ENCODE measurements around the gene PRAMEF12.
"Not testable (repeated sequence)": the region's sequence is repeated elsewhere in the genome, so short reads cannot be mapped to it uniquely, and the experiment has no call there.

PRAMEF12 gene

DNA sequence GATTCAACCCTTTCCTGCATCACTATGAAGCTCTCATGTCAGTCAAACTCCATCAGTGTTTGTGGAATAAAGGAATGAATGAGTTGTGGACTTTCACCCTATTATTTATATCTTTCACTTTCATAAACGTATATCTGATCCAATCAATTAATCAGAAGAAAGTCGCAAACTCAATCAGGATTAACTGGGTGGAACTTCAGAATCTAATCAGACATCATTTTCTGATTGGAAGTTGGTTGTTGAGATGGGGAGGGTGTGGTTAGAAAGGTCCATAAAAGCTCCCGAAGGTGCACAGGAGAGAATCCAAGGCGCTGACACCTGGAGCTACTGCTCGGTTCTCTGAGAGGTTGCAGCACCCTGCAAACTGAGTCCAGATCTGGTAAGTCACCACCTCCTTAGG, at the start of gene PRAMEF12:
Gene PRAMEF12, plus strand, starts transcription at position 301 of the 400 bp plus-strand sequence. CDS start 1,130 bp downstream, outside the sequence.
- no peak for DNase-seq

DNA sequence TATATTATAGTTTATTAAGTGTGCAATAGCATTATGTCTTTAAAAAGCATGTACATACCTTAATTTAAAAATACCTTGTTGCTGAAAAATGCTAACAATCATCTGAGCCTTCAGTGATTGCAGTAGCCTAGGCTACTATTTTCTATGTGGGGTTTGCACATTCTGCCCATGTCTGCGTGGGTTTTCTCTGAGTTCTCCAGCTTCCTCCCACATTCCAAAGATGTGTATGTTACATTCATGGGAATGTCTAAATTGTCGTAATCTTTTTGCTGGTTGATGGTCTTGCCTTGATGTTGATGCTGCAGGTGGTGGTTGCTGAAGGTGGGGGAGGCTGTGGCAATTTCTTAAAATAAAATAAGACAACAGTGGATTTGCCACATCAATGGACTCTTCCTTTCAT, 45.1 kb upstream of the PRAMEF12 start:
- DNase-seq: no peak

DNA sequence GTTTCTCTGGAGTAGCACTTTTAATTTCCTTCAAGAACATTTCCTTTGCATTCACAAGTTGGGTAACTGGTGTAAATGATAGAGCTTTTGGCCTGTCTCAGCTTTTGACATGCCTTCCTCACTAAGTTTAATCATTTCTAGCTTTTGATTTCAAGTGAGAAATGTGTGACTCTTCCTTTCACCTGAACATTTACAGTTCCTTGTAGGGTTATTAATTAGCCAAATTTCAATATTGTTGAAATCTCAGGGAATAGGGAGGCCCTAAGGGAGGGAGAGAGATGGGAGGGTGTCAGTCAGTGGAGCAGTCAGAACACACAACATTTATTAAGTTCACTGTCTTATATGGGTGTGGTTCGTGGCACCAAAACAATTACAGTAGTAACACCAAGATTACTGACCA, 43.4 kb upstream of the PRAMEF12 start:
- DNase-seq: no peak

DNA sequence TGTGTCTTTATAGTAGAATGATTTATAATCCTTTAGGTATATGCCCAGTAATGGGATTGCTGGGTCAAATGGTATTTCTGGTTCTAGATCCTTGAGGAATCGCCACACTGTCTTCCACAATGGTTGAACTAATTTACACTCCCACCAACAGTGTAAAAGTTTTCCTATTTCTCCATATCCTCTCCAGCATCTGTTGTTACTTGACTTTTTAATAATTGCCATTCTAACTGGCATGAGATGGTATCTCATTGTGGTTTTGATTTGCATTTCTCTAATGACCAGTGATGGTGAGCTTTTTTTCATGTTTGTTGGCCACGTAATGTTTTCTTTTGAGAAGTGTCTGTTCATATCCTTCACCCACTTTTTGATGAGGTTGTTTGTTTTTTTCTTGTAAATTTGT, 42.5 kb upstream of the PRAMEF12 start:
- DNase-seq: not testable (repeated sequence)

DNA sequence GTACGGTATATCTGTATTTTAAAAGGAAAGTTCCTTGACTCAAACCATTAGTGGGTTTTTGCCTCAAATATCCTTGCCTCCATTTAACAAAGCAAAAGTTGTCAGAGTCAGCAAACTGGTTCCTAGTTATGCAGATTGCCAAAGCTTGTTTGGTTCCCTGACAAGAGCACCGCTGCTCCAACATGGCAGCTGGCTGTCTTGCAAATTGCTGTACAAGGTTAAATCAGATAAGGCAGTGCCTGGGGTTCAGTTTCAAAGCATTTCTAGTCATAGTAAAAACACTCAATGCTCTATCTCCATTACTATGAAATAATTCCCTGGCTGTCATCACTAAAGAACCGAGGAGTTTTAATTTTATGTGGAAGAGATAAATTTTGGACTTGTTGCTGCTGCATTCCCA, 38.9 kb upstream of the PRAMEF12 start:
- DNase-seq: no peak

DNA sequence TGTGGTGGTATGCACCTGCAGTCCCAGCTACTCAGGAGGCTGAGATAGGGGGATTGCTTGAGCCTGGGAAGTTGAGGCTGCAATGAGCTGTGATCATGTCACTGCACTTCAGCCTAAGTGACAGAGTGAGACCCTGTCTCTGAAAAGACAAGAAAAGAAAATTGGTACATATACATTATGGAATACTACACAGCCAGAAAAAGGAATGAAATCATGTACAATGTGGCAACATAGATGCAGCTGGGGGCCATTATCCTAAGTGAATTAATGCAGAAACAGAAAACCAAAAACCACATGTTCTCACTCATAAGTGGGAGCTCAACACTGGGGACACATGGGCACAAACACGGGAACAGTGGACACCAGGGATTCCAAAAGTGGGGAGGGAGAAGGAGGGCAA, 34.6 kb upstream of the PRAMEF12 start:
- DNase-seq: no peak

DNA sequence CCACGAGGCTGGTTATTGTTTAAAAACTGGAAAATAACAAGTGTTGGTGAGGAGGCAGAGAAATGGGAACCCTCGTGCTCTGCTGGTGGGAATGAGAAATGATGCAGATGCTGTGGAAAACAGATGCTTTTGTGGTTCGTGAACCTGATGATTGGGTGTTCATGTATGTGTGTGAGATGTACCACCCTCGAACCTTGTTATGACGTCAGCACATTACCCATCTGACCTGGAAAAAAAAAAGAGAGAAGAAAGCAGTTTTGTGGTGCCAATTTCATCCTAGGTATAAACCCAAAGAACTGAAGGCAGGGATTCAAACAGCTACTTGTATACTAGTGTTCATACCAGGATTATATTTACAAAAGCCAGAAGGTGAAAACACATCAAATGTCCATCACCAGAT, 33.9 kb upstream of the PRAMEF12 start:
- DNase-seq: no peak

DNA sequence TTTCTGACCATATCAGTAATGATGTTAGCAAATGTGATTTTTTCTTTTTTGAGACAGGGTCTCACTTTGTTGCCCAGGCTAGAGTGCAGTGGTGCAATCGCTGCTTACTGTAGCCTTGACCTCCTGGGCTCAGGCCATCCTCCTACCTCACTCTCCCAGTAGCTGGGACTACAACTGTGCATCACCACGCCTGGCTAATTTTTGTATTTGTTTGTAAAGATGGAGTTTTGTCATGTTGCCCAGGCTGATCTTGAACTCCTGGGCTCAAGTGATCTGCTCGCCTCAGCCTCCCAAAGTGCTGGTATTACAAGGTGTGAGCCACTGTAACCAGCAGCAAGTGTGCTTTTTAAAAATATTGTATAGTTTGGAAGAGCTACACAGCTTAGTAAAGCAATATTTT, 31.6 kb upstream of the PRAMEF12 start:
- no peak for DNase-seq

DNA sequence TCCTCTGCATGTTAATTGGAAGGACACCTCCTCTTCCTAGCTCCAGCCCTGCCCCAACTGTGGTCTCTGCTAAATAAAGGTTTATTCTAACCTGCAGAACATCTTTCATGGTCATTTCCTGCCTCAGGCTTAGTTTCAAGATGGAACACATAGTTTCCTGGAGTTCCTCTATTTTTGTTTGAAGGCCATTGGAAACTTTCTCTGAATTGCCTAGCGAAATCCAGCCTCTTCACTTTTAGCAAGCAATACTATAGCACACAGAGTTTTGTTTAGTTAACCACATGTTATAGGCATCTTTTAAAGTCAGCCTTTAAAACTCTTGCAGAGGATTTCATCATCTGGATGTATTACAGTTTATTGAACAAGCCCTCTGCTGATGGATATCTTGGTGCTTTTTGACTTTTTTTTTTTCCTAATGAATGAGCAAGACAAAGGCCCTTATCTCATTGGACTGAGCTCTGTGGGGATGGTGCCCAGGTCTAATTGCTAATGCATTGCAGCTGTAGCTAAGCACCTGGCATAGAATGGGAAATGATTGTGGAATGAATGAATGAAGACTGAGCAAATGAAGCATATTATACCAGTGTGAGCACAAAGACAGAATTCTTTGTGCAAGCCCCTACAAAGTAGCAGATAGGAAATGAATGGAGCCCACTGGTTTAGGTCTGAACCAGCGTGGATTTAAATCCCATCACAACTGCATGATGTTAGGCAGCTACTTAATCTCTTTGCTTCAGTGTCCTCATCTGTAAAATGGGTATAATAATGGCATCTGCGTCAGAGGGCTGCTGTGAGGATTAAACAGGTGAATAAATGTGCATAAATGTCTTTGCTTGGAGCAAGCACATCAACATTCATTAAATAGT, 28.2 kb upstream of the PRAMEF12 start:
- DNase-seq: no peak

DNA sequence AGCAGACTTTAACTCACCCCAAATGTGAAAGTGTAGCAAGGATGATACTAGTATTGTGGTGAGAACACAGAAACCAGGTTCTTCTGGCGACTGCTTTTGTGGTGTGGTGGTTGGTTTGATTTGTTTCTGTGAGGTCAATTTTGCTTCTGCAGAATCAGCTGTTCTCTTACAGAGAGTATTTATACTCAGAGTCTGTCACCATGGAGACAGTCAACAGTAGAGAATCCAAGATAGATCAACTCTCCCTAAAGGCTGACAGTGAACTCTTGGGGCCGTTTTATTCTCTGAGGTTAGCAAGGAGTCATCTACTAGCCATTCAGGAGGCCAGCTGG, 27.6 kb upstream of the PRAMEF12 start, which contains the start of gene CFAP107:
Gene CFAP107, plus strand, starts transcription at position 209 of the 332 bp plus-strand sequence. CDS start 231 bp downstream, outside the sequence.
- no peak for DNase-seq

DNA sequence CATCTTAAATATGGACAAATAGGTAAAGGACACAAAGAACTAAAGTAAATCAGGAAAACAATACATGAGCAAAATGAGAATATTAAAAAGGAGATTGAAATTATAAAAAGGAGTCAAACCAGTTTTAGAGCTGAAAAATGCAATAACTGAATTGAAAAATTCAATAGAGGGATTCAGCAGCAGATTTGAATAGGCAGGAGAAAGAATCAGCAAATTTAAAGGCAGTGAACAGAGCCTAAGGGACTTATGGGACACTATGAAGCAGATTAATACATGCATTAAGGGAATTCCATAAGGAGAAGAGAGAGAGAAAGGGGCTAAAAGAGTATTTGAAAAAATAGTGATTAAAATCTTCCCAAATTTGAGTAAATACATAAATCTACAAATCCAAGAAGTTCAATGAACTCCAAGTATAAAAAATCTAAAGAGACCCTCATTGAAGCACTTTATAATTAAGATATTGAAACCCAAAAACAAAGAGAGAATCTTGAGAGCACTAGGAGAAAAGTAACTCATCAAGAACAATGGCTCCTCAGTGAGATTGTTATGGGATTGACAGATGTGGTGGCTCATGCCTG, 24.7 kb upstream of the PRAMEF12 start:
- no peak for DNase-seq

DNA sequence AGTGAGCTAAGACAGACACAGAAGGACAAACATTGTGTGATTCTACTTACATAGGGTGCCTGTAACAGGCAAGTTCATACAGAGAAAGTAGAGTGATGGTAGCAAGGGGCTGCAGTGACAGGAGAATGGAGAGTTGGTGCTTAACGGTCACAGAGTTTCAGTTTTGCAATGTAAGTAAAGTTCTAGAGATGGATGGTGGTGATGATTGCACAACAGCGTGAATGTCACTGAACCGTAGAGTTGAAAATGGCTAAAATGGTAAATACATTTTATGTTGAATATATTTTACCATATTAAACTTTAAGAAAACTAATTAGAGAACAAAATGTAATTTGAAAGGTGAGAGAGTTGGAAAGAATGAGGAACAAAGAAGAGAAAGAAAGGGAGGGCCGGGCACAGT, 18.8 kb upstream of the PRAMEF12 start:
- no peak for DNase-seq

DNA sequence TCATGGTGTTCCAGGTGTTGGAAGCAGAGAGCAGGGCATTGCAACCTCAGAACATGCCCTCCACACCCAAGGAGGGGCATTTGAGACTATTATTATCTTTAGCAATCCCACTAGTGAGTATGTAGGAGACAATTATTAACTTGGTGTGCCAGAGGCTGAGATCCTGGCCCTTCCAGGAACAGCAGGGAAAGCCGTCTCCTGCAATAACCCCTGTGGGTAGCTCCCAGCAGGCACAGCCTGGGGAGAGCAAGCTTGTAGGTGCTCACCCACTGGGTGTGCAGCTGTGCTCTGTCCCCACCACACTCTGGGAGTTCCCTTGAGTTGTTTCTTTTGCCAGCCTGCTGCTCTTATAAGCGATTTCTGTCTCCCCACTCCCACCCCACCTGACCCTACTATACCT, 17.3 kb upstream of the PRAMEF12 start:
- DNase-seq: no peak

DNA sequence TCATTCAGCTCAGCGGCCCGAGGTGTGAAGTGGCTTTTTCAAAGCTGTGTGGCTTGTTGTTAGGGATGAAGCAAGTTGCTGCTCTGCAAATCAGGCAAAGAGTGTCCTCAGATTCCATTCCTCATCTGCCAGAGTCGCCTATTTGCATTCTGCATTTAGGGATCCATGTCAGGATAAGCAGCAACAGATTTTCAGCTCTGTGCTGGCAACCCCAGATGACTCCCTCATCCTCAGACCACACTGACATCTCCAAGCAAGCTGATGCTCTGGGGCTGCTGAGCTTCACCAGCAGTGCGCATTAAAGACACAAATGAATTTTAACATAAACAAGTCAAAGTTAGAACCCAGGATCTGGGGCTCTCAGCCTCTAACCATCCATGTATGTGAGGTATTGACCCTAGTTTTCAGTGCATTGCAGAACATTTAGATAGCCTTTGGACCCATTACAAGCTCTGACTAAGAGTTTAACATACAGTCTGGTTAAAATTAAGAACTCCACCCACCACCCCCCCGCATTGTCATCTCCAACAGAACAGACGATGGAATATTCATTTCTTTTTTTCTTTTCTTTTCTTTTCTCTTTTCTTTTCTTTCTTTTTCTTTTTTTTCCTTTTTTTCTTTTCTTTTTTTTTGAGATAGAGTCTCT, 16.6 kb upstream of the PRAMEF12 start:
- no peak for DNase-seq

DNA sequence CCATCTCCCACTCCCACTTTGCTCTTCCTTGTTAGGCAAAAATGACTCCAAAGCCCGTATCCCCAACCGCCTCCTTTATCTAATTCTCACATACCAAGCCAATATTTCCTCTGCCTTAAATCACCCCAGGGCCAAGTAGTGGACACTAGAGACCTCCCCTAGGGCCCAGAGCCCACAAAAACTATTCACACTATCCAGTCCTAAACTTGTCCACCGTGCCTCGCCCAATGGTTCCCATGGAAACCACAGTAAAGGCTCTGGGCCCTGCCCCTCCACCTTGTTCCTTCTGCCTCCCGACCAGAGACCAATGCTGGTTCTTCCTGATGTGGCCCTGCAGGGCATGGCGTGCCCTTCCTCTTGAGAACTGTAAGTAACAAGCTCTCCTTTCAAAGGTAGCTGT, 15.7 kb upstream of the PRAMEF12 start:
- no peak for DNase-seq

DNA sequence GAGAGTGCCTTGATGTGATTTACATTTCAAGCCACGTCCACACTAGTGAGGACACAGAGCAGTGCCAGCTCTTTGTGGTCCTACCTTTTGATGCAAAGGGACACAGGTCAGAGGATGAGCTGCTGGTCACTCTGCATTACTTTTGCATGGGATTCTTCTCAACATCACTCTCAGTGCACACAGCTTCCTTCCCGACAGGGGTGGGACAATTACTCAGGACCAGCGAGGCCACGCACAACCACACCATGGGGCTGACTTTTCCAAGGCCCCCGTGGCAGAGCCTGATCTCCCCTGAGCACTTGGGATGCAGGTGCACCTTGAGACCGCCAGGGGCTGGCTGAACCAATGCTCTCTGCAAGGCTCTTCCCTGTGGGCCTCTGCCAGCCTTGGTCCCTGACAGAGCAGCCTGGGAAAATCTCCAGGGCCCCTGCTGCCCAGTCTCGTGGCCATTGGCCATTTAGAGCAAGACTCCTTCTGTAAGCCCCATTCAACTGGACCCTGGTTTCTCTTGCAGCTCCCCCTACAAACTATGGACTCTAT, 13.2 kb upstream of the PRAMEF12 start:
- DNase-seq: no peak

DNA sequence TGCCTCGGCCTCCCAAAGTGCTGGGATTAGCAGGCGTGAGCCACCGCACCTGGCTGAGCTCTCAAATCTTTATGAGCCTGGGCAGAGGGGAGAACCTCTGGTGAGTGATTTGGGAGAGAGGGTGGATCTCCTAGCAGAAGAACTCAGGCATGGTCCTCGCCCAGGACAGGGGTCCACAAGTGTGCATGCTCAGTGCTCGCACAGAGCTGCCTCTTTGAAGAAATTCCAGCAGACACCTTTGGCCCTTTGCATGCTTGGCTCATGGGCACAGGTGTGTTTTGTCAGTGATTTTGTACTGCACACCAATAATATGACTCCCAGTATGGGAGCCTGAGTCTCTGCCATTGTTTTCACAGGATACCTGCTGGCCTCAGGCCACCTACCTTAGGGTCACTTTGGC, 11.8 kb upstream of the PRAMEF12 start:
- no peak for DNase-seq

DNA sequence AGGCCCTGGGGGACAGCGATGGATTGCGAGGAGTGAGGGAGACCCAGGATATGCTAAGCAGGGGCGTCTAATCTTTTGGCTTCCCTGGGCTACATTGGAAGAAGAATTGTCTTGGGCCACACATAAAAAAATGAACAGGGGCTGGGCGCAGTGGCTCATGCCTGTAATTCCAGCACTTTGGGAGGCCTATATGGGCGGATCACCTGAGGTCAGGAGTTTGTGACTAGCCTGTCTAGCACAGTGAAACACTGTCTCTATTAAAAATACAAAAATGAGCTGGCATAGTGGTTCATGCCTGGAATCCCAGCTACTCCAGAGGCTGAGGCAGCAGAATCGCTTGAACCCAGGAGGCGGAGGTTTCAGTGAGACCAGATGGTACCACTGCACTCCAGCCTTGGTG, 10.8 kb upstream of the PRAMEF12 start:
- DNase-seq: no peak

DNA sequence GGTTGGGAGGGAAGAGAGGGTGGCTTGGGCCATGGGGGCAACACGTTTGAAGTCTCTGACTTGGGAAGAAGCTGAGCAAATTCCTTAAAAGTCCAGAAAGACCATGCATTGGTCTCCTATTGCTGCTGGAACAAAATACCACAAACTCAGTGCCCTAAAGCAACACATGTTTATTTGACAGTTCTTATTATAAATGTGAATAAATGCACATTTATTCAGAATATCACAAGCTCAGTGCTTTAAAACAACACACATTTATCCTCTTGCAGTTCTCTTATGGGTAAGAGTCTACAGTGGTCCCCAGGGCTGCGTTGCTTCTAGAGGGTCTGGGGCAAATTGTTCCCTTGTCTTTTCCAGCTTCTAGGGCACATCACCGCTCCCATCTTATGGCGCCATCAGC, 10.1 kb upstream of the PRAMEF12 start:
- no peak for DNase-seq

DNA sequence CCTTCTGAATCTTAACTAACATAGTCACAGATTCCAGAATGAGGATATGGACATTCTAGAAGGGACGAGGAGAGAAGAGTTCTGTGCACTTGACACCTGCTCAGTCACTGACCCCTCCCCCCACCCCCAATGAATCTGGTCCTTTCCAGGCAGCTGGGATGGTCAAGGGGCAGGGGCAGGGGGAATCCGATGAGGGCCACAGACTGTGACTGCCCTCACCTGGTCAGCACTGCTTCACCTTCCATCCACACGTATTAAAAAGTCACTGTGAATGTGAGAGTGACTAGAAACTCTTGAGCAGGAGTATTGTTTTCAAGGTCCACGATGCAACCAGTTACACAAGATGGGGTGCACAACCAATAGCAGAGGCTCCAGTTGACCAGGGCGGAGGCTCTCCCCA, 9.5 kb upstream of the PRAMEF12 start:
- DNase-seq: no peak

DNA sequence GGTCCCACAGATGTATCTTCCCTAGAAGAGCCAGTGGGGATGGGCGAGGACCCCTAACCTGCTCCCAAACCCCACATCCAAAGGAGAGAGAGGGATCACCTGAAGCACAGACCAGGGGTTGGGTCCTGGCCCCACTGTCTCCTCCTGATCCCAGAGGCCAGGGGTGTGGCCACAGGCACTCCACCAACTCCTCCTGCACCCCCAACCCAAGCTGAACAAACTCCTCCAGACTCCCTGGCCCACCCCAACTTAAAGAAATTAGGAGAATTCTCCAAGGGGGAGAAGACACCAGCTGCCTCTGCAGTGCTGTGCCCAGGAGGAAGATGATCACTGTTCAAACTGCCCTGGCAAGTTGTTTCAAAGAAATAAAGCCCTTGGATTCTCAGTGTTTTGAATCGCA, 4.5 kb upstream of the PRAMEF12 start:
- DNase-seq: no peak

DNA sequence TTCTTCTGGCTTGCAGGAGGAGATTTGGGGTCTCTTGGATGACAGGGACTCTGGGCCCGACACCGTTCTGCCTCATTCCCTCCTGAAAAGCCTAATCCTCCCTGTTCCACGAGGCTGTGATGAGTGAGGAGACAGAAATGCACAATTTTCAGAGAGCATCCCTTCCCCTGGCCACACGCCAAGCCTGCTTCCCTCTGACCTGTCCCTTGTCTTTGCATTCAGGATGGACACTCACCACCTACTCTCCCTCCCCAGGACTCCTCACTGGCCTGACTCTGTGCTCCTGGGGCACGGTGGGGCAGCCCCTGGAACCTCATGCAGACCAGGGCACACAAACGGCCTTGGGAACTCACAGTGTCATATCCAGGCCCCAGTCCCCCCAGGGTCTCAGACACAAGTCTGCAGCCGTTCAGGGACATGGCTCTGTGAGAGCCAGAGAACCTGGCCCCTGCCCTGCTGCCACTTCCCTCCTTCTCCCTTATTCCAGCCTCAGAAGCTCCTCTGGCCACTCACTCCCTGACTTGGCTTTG, 3.5 kb upstream of the PRAMEF12 start:
- DNase-seq: no peak

DNA sequence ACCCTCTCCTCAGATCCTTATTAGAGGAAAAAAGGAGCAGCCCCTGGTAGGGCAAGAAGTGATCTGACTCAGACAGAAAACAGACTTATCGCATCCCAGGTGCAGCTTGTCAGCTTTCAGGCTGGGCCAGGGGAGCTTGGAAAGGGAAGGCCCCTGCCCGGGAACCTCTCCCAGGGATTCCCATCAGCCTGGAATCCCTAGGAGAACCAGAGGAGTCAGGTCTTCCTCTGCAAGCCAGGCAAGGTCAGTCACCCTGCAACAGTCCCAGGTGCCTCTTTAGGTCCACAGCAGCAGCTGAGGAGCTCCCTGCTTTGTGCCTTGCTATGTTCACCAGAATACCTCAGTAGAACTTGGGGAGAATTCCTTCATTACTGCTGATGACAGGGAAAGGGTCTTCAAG, 2.9 kb upstream of the PRAMEF12 start:
- DNase-seq: no peak

DNA sequence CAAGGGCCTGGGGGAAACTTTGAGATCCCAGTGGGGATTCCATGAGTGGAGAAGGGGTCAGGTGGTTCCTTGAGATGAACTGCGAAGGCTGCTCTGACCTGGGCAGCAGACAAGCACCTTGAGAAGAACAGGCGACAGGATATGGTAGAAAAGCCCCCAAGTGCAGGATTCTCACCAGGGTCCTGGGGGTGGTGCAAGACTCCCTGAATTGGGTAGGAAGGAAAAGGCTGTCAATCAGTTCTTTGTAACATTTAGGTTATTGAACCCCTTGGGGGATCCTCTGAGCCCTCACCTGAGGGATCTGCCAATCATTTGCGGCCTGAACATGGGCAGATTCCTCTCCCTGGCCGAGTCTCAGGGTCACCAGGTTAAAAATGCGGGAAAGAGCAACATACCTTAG, 2.4 kb upstream of the PRAMEF12 start:
- DNase-seq: no peak
